Nephron (organoid): ENCODE results near the gene MOV10.
"Not testable (repeated sequence)": the region's sequence is repeated elsewhere in the genome, so short reads cannot be mapped to it uniquely, and the experiment has no call there.

ENCODE experiments used
- H3K27ac Mint-ChIP-seq, 3 experiments: 2 replicates each; pipeline ENCODE4 v1.8.0; 2020; ENCODE audit warnings: mixed read lengths in 3 of 3, mild to moderate bottlenecking in 2 of 3, moderate library complexity in 1 of 3
- H3K27me3 Mint-ChIP-seq: 2 replicates; pipeline ENCODE4 v1.8.0; 2021; ENCODE audit warnings: low read depth, mild to moderate bottlenecking, moderate library complexity, mixed read lengths
- H3K36me3 Mint-ChIP-seq: 2 replicates; pipeline ENCODE4 v1.8.0; 2020; ENCODE audit warnings: low read depth, mixed read lengths
- H3K4me1 Mint-ChIP-seq: 2 replicates; pipeline ENCODE4 v1.8.0; 2020; ENCODE audit warnings: mixed read lengths
- H3K4me3 Mint-ChIP-seq, 3 experiments: 2 replicates each; pipeline ENCODE4 v1.8.0; 2020; ENCODE audit warnings: mild to moderate bottlenecking in 3 of 3, mixed read lengths in 3 of 3, moderate library complexity in 2 of 3
- H3K9me3 Mint-ChIP-seq: 2 replicates; pipeline ENCODE4 v1.8.0; 2020; ENCODE audit warnings: mixed read lengths
- CTCF ChIP-seq, 3 experiments: fragments of 200-600 bp; sonication (generic); IDR thresholded peaks; one replicate each; pipeline ENCODE4 v1.5.0; 2021; ENCODE audit warnings: antibody characterized with exemption in 3 of 3; ENCODE audit not compliant: unreplicated experiment in 3 of 3

The MOV10 gene

GRCh38 chr1:112722601-112723510, 48.4 kb downstream of the MOV10 start:
- peaks cover 18% of the 10 kb centered on the region for H3K27me3 Mint-ChIP-seq
- peak overlapping the region; percentile 78 to 85 (median 81) for H3K27ac Mint-ChIP-seq
- H3K4me1 Mint-ChIP-seq, result peaks cover 29% of the 10 kb centered on the region
- H3K36me3 Mint-ChIP-seq, result no peaks in the 10 kb centered on the region
- H3K9me3 Mint-ChIP-seq, result no peaks in the 10 kb centered on the region
- TF ChIP-seq CTCF (IDR thresholded peaks at IDR 0.05; ENCODE audit: unreplicated experiment in 3 of 3), result no peak
- H3K4me3 Mint-ChIP-seq, result peak overlapping the region; percentile 81 to 85 (median 82)

DNA sequence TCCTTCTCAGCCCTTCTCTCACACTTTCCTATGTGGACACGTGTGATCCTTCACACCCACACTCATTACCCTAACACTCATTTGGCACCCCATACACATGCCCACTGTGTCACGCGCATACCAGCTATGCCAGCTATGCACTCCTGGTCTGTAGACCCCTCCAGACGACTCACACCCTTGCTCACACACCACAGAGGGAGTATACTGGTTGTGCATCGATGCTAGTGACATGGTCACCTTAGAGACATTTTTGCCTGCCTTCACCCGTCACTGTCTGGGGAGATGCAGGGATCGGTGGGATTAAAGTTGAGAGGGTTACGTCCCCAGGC, 49.0 kb downstream of the MOV10 start:
- no peaks in the 10 kb centered on the region for H3K9me3 Mint-ChIP-seq
- H3K4me1 Mint-ChIP-seq, result peaks cover 28% of the 10 kb centered on the region
- H3K27ac Mint-ChIP-seq, result peak overlapping the region; percentile 78 to 85 (median 81)
- peaks cover 21% of the 10 kb centered on the region for H3K27me3 Mint-ChIP-seq
- H3K4me3 Mint-ChIP-seq, result peak overlapping the region; percentile 14 to 57 (median 37)
- TF ChIP-seq CTCF (IDR thresholded peaks at IDR 0.05; ENCODE audit: unreplicated experiment in 3 of 3), result no peak
- H3K36me3 Mint-ChIP-seq, result no peaks in the 10 kb centered on the region

DNA sequence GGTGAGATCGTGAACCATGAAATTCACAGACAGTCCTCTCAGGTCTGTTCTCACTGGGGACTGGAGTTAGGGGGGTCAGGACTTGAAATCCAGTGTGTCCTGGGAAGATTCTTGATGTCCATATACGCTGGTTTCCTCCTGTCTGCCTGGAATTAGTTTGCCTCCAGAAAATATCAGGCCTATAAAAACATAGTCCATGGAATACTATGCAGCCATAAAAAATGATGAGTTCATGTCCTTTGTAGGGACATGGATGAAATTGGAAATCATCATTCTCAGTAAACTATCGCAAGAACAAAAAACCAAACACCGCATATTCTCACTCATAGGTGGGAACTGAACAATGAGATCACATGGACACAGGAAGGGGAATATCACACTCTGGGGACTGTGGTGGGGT, 49.8 kb downstream of the MOV10 start:
- H3K27ac Mint-ChIP-seq, H3K9me3 Mint-ChIP-seq, H3K4me3 Mint-ChIP-seq, H3K36me3 Mint-ChIP-seq: not testable (repeated sequence)
- Mint-ChIP-seq H3K27me3 (peaks cover 16% of the 10 kb centered on the region), H3K4me1 (peaks cover 25% of the 10 kb centered on the region)

DNA sequence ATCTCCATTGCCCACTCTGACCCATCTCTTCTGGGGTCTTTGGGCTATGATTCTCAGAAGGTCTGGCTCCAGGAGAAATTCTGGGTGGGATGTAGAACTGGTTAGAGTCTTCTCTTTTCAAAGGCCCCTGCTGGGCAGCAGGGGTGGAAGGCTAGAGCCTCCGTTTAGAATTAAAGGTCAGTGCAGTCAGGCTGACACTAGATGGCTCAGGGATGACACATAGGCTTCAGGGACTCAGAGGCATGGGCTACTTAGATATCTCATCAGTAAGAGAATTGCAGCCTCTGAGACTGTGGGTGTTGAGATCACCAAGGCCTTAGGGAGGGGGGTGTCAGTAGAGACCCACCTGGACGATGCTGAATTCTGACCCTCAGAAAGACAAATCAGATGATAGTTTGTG, 53.3 kb downstream of the MOV10 start:
- no peaks in the 10 kb centered on the region for H3K36me3 Mint-ChIP-seq

DNA sequence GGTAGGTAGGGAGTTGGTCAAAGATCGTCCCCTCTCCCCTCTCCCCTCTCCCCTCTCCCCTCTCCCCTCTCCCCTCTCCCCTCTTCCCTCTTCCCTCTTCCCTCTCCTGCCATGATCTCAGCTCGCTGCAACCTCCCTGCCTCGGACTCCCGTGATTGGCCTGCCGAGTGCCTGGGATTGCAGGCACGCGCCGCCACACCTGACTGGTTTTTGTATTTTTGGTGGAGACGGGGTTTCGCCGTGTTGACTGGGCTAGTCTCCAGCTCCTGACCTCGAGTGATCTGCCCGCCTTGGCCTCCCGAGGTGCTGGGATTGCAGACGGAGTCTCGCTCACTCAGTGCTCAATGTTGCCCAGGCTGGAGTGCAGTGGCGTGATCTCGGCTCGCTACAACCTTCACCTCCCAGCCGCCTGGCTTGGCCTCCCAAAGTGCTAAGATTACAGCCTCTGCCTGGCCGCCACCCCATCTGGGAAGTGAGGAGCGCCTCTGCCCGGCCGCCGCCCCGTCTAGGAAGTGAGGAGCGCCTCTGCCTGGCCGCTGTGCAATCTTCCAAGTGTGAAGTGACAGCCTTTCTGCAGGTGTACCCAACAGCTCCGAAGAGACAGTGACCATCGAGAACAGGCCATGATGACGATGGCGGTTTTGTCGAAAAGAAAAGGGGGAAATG, 54.0 kb downstream of the MOV10 start:
- not testable (repeated sequence) for H3K27me3 Mint-ChIP-seq, H3K9me3 Mint-ChIP-seq, H3K36me3 Mint-ChIP-seq, H3K4me3 Mint-ChIP-seq, H3K27ac Mint-ChIP-seq
- peaks cover 14% of the 10 kb centered on the region for H3K4me1 Mint-ChIP-seq

More for the DNA sequence above, 53.3 kb downstream of the MOV10 start:
- Mint-ChIP-seq H3K27me3 (peaks cover 4% of the 10 kb centered on the region), H3K4me1 (peaks cover 19% of the 10 kb centered on the region), H3K27ac (no peak overlapping the region), H3K9me3 (no peaks in the 10 kb centered on the region), H3K4me3 (no peak overlapping the region)
- TF ChIP-seq CTCF (IDR thresholded peaks at IDR 0.05; ENCODE audit: unreplicated experiment in 3 of 3), result no peak

- H3K9me3 Mint-ChIP-seq, H3K27ac Mint-ChIP-seq, H3K4me3 Mint-ChIP-seq, H3K27me3 Mint-ChIP-seq, H3K36me3 Mint-ChIP-seq: not testable (repeated sequence)
- peaks cover 12% of the 10 kb centered on the region for H3K4me1 Mint-ChIP-seq
Observed at GRCh38 chr1:112729011-112729410, 54.6 kb downstream of the MOV10 start.

DNA sequence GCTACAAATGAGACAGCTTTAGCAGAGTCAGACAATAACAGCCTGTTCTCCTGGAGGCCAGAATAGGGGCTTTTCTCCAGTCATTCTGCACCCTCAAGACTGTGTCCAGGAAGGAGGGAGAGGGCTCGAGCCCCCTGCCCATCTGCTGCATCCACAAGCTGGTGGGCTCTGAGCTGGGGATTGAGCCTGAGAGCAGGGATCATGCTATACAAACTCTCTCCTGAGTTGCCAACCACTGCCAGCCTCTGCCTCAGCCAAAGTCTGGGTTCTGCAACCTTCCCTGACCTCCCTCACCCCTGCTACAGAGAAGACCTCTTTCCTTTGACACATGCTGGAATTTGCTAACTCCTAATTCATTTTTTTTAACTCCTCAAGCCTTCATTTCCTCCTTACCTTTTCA, 55.5 kb downstream of the MOV10 start:
- no peak overlapping the region for H3K4me3 Mint-ChIP-seq
- no peaks in the 10 kb centered on the region for H3K9me3 Mint-ChIP-seq
- H3K4me1 Mint-ChIP-seq, result peaks cover 12% of the 10 kb centered on the region
- H3K36me3 Mint-ChIP-seq, result no peaks in the 10 kb centered on the region
- H3K27ac Mint-ChIP-seq, result no peak overlapping the region
- TF ChIP-seq CTCF (IDR thresholded peaks at IDR 0.05; ENCODE audit: unreplicated experiment in 3 of 3), result no peak
- H3K27me3 Mint-ChIP-seq, result peaks cover 4% of the 10 kb centered on the region
